H1 (cell line): ENCODE data around the gene PRKCA. TPM values are rescaled to one million over a fixed set of nuclear protein-coding genes. Genes with fewer than 3 reads are reported as not detected.
A peak's percentile ranks its signal among the peaks of the same experiment; 100 is the strongest.

ENCODE experiments used
- CTCF ChIA-PET: fragments of 300-600 bp; sonication (Branson Sonifier 250); formaldehyde crosslinking; loops from one replicate; lab custom pipeline; 2021; ENCODE audit not compliant: partially characterized antibody; lab: Charles Lee
- POLR2A ChIA-PET: fragments of 300-600 bp; sonication (Branson Sonifier 250); formaldehyde crosslinking; loops from one replicate; lab custom pipeline; 2021; ENCODE audit warnings: inconsistent platforms; ENCODE audit not compliant: partially characterized antibody; lab: Charles Lee
- DNase-seq, 2 experiments: peaks; one replicate each; pipeline versions ENCODE4 v3.0.0 to v3.0.0-alpha.2; 2010 to 2022; ENCODE audit warnings: low spot score in 2 of 2, low read depth in 1 of 2, mixed read lengths in 1 of 2
- FAIRE-seq: peaks from 2 replicates; lab custom pipeline; 2011; peaks lifted over from hg19 to GRCh38; lab: Jason Lieb, UNC
- H2AFZ ChIP-seq: 2 replicates; pipeline ENCODE4 v1.8.1; 2012; ENCODE audit warnings: low read length, inconsistent platforms
- H2AK5ac ChIP-seq: 2 replicates; pipeline ENCODE4 v1.6.1; 2013; ENCODE audit warnings: low read depth, low read length
- H2BK120ac ChIP-seq: replicated peaks from 2 replicates; pipeline ENCODE3; 2013; ENCODE audit warnings: low read depth, low read length, inconsistent platforms
- H2BK12ac ChIP-seq: 2 replicates; pipeline ENCODE4 v1.6.1; 2013; ENCODE audit warnings: low read depth, low read length
- H2BK15ac ChIP-seq: 2 replicates; pipeline ENCODE4 v1.6.1; 2013; ENCODE audit warnings: low read length
- H2BK20ac ChIP-seq: 2 replicates; pipeline ENCODE4 v1.6.1; 2013; ENCODE audit warnings: low read length
- H2BK5ac ChIP-seq: 2 replicates; pipeline ENCODE4 v1.6.1; 2013; ENCODE audit warnings: low read depth, low read length
- H3K14ac ChIP-seq: 2 replicates; pipeline ENCODE4 v1.6.1; 2013; ENCODE audit warnings: inconsistent platforms; ENCODE audit not compliant: insufficient read length
- H3K18ac ChIP-seq: 2 replicates; pipeline ENCODE4 v1.6.1; 2013; ENCODE audit warnings: low read length; ENCODE audit errors: extremely low read depth
- H3K23ac ChIP-seq: 2 replicates; pipeline ENCODE4 v1.6.1; 2013; ENCODE audit warnings: inconsistent platforms; ENCODE audit not compliant: insufficient read length
- H3K23me2 ChIP-seq: 2 replicates; pipeline ENCODE4 v1.6.1; 2013; ENCODE audit warnings: low read depth, low read length
- H3K27ac ChIP-seq: 2 replicates; pipeline ENCODE4 v1.6.1; 2011; ENCODE audit warnings: low read depth, low read length, inconsistent platforms
- H3K27me3 ChIP-seq, 4 experiments: replicated peaks in 1 of 4; 1 replicate in 1 of 4; 2 replicates in 3 of 4; pipeline versions ENCODE4 v1.6.1 to v1.8.1; 2011 to 2013; ENCODE audit warnings: low read length in 3 of 4, mild to moderate bottlenecking in 3 of 4, inconsistent platforms in 2 of 4, mixed read lengths in 2 of 4, moderate library complexity in 1 of 4; ENCODE audit not compliant: control insufficient read depth in 3 of 4, insufficient read depth in 3 of 4; ENCODE audit errors: extremely low read depth in 1 of 4
- H3K36me3 ChIP-seq, 4 experiments: 2 replicates each; pipeline versions ENCODE4 v1.6.1 to v1.8.1; 2011 to 2013; ENCODE audit warnings: mild to moderate bottlenecking in 4 of 4, low read length in 3 of 4, moderate library complexity in 2 of 4, control low read depth in 1 of 4, inconsistent platforms in 1 of 4; ENCODE audit not compliant: insufficient read depth in 4 of 4, control insufficient read depth in 2 of 4
- H3K4ac ChIP-seq: replicated peaks from 2 replicates; pipeline ENCODE3; 2013; ENCODE audit warnings: low read length, low read depth, mixed read lengths, inconsistent platforms; ENCODE audit not compliant: insufficient read length
- H3K4me1 ChIP-seq, 4 experiments: replicated peaks in 1 of 4; 1 replicate in 1 of 4; 2 replicates in 3 of 4; pipeline versions ENCODE4 v1.6.1 to v1.8.1; 2011 to 2013; ENCODE audit warnings: low read length in 3 of 4, inconsistent platforms in 2 of 4, mixed read lengths in 1 of 4; ENCODE audit not compliant: insufficient read depth in 4 of 4, control insufficient read depth in 3 of 4
- H3K4me2 ChIP-seq, 2 experiments: 2 replicates each; pipeline versions ENCODE4 v1.6.1 to v1.8.1; 2011 to 2013; ENCODE audit warnings: low read depth in 2 of 2, low read length in 2 of 2, control low read depth in 1 of 2, inconsistent platforms in 1 of 2, mild to moderate bottlenecking in 1 of 2; ENCODE audit not compliant: insufficient read depth in 1 of 2
- H3K4me3 ChIP-seq, 4 experiments: fragments of 200-600, 300-600 bp in 1 of 4; sonication (generic), shearing (Covaris generic), sonication (Bioruptor Twin) in 1 of 4; 2 replicates each; pipeline versions ENCODE4 v1.5.1 to v1.8.1; 2011 to 2016; ENCODE audit warnings: low read length in 4 of 4, low read depth in 3 of 4, control low read depth in 2 of 4, inconsistent platforms in 2 of 4, mild to moderate bottlenecking in 2 of 4, mixed read lengths in 1 of 4, moderate library complexity in 1 of 4; ENCODE audit not compliant: insufficient read depth in 2 of 4; ENCODE audit errors: extremely low read depth in 1 of 4
- H3K56ac ChIP-seq: replicated peaks from 2 replicates; pipeline ENCODE3; 2013; ENCODE audit warnings: low read depth, mild to moderate bottlenecking, mixed read lengths, low read length, inconsistent platforms; ENCODE audit not compliant: insufficient read length
- H3K79me1 ChIP-seq: 2 replicates; pipeline ENCODE4 v1.6.1; 2013; ENCODE audit warnings: low read depth, low read length, control low read depth
- H3K79me2 ChIP-seq, 2 experiments: 2 replicates each; pipeline versions ENCODE4 v1.6.1 to v1.8.1; 2012 to 2013; ENCODE audit warnings: low read length in 2 of 2, mild to moderate bottlenecking in 2 of 2, inconsistent platforms in 1 of 2; ENCODE audit not compliant: insufficient read depth in 2 of 2, control insufficient read depth in 1 of 2
- H3K9ac ChIP-seq, 4 experiments: replicated peaks in 1 of 4; 1 replicate in 1 of 4; 2 replicates in 3 of 4; pipeline versions ENCODE4 v1.6.1 to v1.8.1; 2011 to 2013; ENCODE audit warnings: low read depth in 3 of 4, low read length in 3 of 4, control low read depth in 2 of 4, mild to moderate bottlenecking in 2 of 4, moderate library complexity in 2 of 4, inconsistent platforms in 1 of 4; ENCODE audit errors: extremely low read depth in 1 of 4
- H3K9me3 ChIP-seq, 2 experiments: 2 replicates each; pipeline versions ENCODE4 v1.6.1 to v1.8.1; 2012 to 2013; ENCODE audit warnings: mild to moderate bottlenecking in 2 of 2, moderate library complexity in 2 of 2, control low read depth in 1 of 2, inconsistent platforms in 1 of 2, low read depth in 1 of 2, low read length in 1 of 2, mixed read lengths in 1 of 2; ENCODE audit not compliant: insufficient read depth in 2 of 2
- H4K20me1 ChIP-seq, 2 experiments: replicated peaks in 1 of 2; 2 replicates each; pipeline versions ENCODE3 to v1.8.1; 2011 to 2013; ENCODE audit warnings: inconsistent platforms in 2 of 2, low read length in 2 of 2, mild to moderate bottlenecking in 1 of 2; ENCODE audit not compliant: insufficient read depth in 2 of 2, control insufficient read depth in 1 of 2
- H4K5ac ChIP-seq: 2 replicates; pipeline ENCODE4 v1.6.1; 2013; ENCODE audit warnings: low read length, low read depth, mixed read lengths, inconsistent platforms; ENCODE audit not compliant: insufficient read length
- H4K8ac ChIP-seq: 2 replicates; pipeline ENCODE4 v1.8.0; 2013; ENCODE audit warnings: mild to moderate bottlenecking, moderate library complexity, low read length, inconsistent platforms; ENCODE audit not compliant: insufficient read depth; ENCODE audit errors: extremely low read depth
- H4K91ac ChIP-seq: replicated peaks from 2 replicates; pipeline ENCODE3; 2013; ENCODE audit warnings: low read length, mixed read lengths, inconsistent platforms; ENCODE audit not compliant: insufficient read length
- BACH1 ChIP-seq: IDR thresholded peaks from 2 replicates; pipeline ENCODE4 v1.6.1; 2012; ENCODE audit warnings: low read length, improper control_type of control experiment
- CHD2 ChIP-seq: IDR thresholded peaks from 2 replicates; pipeline ENCODE4 v1.6.1; 2012; ENCODE audit warnings: low read length, improper control_type of control experiment
- EZH2 ChIP-seq: fragments of 200-600 bp; sonication (generic); IDR thresholded peaks from 2 replicates; pipeline ENCODE4 v1.7.1; 2012; ENCODE audit warnings: low read depth, mild to moderate bottlenecking, moderate library complexity, low read length, inconsistent platforms; ENCODE audit not compliant: severe bottlenecking
- KDM1A ChIP-seq: fragments of 200-600, 300-600 bp; sonication (generic); IDR thresholded peaks from 2 replicates; pipeline ENCODE4 v1.7.1; 2016; ENCODE audit warnings: mild to moderate bottlenecking, low read length, borderline replicate concordance
- MAFK ChIP-seq: IDR thresholded peaks from 2 replicates; pipeline ENCODE4 v1.6.1; 2012; ENCODE audit warnings: low read depth, mild to moderate bottlenecking, improper control_type of control experiment, low read length
- SP1 ChIP-seq: IDR thresholded peaks from 2 replicates; pipeline ENCODE4 v1.6.1; 2011; ENCODE audit warnings: low read depth, low read length
- SP4 ChIP-seq: IDR thresholded peaks from 2 replicates; pipeline ENCODE4 v1.6.1; 2012; ENCODE audit warnings: low read length, inconsistent platforms
- TAF7 ChIP-seq: optimal IDR thresholded peaks from 2 replicates; pipeline ENCODE3; 2011; ENCODE audit warnings: low read depth, mild to moderate bottlenecking, inconsistent platforms, low read length, moderate library complexity, borderline replicate concordance
- WGBS, 2 experiments: shearing (Covaris generic) in 1 of 2; methylation state at CpG; one replicate each; pipeline versions ENCODE4 v1.1.6 to v1.1.7; 2013 to 2015; ENCODE audit warnings: low lambda C conversion rate in 2 of 2, mixed read lengths in 2 of 2, inconsistent platforms in 1 of 2, low coverage in 1 of 2, missing lambda C conversion rate in 1 of 2; ENCODE audit not compliant: insufficient replicate concordance in 2 of 2, insufficient coverage in 1 of 2, insufficient read length in 1 of 2; ENCODE audit errors: extremely low coverage in 1 of 2, missing lambda C conversion rate in 1 of 2; 5-methylcytosine and 5-hydroxymethylcytosine counted together
- polyA plus RNA-seq, 7 experiments: library from polyadenylated mRNA; depleted of rRNA in 3 of 7; stranded (reverse) in 5 of 7; unstranded in 2 of 7; fragments of >200 nt in 5 of 7; fragments of 200-250 nt in 2 of 7; gene quantifications; 1 replicate in 5 of 7; 2 replicates in 1 of 7; 4 replicates in 1 of 7; pipeline versions ENCODE4 v1.2.1 to v1.2.3, GENCODE V29; 2011 to 2013; ENCODE audit warnings: missing spikeins in 2 of 7, mixed read lengths in 2 of 7
- total RNA-seq: library from RNA; stranded (reverse); fragmentation: NEBNext Ultra II Directional; extraction: Animal tissue kit (Norgen Biotek cat#: 25700); gene quantifications from 2 replicates; pipeline ENCODE4 v1.2.1, GENCODE V29; 2021

The PRKCA gene
- total and polyA plus RNA-seq, 2 of the 8 experiments (the other 6 are each of a cell fraction or from before 2014, with no cell fraction given), result 5.8 to 17.8 TPM

- Histone ChIP-seq H2BK20ac (no peak overlapping the region), H3K23ac (no peak overlapping the region), H3K4me2 (0 out of 4 replicates have a peak overlapping the region, but pooled peaks of 1 of the 2 experiments have one; percentile 3), H3K14ac (no peak overlapping the region), H4K91ac (no peak overlapping the region), H4K8ac (no peak overlapping the region), H3K4me3 (no peak overlapping the region), H3K79me1 (peaks cover 4% of the 10 kb centered on the region), H3K4ac (no peak overlapping the region), H2BK15ac (no peak overlapping the region), H3K36me3 (no peaks in the 10 kb centered on the region), H2BK5ac (no peak overlapping the region), H3K9ac (no peak overlapping the region), H3K56ac (no peak overlapping the region), H4K5ac (no peak overlapping the region), H3K79me2 (peaks cover 0 to 9% of the 10 kb centered on the region in 2 experiments; a peak in 1 of 4 replicates), H3K27ac (no peak overlapping the region), H3K27me3 (no peaks in the 10 kb centered on the region), H3K18ac (no peak overlapping the region), H2AFZ (no peak overlapping the region), H2BK120ac (no peak overlapping the region), H3K23me2 (no peaks in the 10 kb centered on the region), H2BK12ac (no peak overlapping the region), H4K20me1 (peaks cover 0 to 2% of the 10 kb centered on the region in 2 experiments), H3K4me1 (peaks cover 0 to 12% (median 6%) of the 10 kb centered on the region in 4 experiments; a peak in 4 of 7 replicates), H2AK5ac (no peak overlapping the region), H3K9me3 (no peaks in the 10 kb centered on the region)
- ChIA-PET POLR2A (no interaction called here), CTCF (interaction anchor here (1.0 kb wide), 1 partner anchor 23 kb away, joined by 3 read pairs; no protein-coding TSS in a partner anchor)
- DNase-seq, result no peak
- 50% methylated on average over 4 of the region's 4 CpGs; no CpG with 5 or more reads in 1 of the 2 experiments for WGBS, 2 experiments
- FAIRE-seq, result no peak
- TF ChIP-seq BACH1 (no peak), KDM1A (no peak), EZH2 (no peak), SP4 (no peak), CHD2 (no peak), TAF7 (no peak), MAFK (no peak), SP1 (no peak)
Observed at GRCh38 chr17:66364990-66365490, 62.6 kb downstream of the PRKCA start.
